Measurements from ENCODE around the gene LBHD2.
A peak's percentile ranks its signal among the peaks of the same experiment; 100 is the strongest.

The LBHD2 gene

GRCh38 chr14:103091883-103092222 is 7.8 kb downstream of the LBHD2 start:
- no peak for DNase-seq

DNA sequence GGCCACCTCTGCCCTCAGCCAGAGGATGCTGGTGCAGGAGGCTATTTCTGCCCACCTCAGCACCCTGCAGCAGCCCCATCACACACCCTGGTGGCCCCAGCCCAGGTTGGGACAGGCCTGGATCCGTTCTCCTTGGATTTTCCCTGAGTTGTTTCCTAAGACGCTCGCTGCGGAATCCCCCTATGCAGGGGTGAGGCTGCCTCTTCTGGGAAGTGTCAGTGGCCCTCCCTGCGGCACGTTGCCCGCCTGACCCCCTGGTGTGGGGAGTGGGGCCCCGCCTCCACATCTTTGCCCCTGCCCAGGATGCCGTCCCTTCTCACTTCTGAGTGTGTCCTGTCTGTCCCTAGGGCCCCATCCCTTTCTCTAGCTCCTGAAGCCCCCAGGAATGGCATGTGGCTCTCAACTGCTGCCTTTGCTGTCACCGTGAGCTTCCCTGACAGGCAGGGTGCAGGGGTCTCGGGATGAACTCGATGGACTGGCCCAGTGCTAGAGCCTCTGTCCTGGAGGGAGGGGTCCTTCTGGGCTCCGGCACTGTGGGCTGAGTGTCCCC is 9.9 kb downstream of the LBHD2 start:
- DNase-seq, result no peak

GRCh38 chr14:103094406-103095209 is 10.6 kb downstream of the LBHD2 start, which contains the start of gene EXOC3L4:
TSS of gene EXOC3L4 (plus strand) at chr14:103094725. CDS start at chr14:103100220, 5,495 bp downstream.
- no peak for DNase-seq

GRCh38 chr14:103095210-103095778 is 11.3 kb downstream of the LBHD2 start:
- no peak for DNase-seq

DNA sequence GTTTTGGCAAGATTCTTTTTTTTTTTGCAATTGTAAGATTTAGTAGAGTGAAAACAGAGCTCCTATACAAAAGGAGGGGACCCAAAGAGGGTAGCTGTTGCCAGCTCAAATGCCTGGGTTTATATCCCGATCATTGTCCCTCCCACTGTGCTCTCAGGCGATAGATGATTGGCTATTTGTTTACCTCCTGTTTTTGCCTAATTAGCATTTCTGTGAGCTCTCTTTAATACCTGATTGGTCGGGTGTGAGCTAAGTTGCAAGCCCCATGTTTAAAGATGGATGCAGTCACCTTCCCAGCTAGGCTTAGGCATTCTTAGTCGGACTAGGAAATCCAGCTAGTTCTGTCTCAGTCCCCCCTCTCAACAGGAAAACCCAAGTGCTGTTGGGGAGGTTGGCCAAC is 12.4 kb downstream of the LBHD2 start:
- DNase-seq, result no peak

DNA sequence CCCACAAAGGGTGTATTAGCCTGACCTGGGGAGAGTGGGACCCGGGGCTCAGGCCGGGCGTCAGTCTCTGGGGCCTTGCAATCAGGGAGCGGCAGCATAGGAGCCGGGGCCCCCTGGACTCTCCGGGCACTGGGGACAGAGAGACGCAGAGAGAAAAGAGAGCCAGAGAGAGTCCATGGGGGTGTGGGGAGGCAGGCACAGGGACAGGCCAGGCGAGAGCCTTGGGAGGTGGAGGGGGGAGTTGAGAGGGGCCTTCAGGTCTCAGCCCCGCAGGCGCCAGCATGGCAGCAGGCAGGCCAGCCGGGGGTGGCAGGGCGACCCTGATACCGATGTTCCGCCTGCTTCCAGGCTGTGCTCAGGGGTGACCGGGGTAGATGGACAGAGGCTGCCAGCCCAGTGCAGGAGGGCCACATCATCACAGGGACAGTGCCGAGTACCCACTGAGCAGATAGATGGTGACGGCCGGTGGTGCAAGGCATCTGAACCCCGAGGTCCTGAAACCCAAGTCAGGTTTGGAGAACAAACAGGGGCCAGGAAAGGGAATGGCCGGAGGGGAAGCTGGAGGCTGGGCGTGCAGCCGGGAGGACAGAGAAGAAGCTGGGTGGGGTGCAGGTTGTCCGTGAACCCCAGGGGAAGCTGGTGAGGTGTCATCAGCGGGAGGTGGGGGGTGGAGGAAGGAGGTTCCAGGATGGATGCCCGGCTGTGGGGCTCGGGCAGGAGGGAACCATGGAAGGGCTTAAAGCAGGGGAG is 13.4 kb downstream of the LBHD2 start:
- DNase-seq, result no peak

DNA sequence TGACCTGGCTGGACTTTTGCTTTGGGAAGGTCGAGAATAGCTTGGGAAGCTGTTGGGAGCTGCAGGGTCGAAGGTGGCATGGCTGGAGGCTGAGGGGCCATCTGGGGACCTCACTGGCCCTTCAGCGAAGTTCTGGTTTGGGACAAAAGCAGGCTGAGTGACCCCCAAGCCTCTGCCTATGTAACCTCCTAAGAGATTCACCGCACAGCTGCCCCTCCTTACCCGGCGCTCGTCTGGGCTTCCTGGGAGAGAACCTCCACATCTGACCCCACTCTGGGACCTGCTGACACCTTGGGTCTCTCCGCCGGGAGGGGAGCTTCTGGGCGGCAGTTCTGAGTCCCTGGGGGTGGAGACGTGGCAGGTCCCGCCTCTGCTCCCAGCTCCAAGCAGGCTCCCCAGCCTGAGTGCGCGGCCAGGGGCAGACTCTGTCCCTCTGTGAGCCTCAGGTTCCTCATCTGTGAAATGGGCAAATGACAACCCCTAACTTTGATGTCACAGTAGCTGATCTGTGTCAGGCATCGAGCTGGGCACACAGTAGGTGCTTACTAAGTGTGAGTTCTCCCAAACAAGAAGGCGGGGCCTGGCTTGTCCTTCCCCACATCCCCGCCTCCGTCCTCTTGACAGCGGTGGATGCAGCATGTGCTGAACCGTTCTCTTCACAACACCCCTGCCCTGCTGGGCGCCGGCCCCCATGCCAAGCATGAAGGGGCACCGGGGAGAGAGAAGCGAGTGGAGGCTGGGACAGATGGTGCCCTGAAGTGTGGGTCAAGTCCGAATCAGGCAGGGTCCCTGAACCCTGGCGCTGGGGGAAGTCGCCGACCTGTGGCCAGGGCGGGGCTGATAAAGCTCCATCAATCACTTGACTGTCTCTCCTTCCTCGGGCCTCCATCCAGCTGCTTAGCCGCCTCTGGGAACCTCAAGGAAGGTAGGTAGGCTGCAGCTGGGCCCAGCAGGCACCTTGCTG is 14.3 kb downstream of the LBHD2 start:
- no peak for DNase-seq

- DNase-seq, result no peak
These were observed 15.2 kb downstream of the LBHD2 start for GRCh38 chr14:103099081-103099732.

GRCh38 chr14:103099733-103100280 is 15.8 kb downstream of the LBHD2 start:
- no peak for DNase-seq

DNA sequence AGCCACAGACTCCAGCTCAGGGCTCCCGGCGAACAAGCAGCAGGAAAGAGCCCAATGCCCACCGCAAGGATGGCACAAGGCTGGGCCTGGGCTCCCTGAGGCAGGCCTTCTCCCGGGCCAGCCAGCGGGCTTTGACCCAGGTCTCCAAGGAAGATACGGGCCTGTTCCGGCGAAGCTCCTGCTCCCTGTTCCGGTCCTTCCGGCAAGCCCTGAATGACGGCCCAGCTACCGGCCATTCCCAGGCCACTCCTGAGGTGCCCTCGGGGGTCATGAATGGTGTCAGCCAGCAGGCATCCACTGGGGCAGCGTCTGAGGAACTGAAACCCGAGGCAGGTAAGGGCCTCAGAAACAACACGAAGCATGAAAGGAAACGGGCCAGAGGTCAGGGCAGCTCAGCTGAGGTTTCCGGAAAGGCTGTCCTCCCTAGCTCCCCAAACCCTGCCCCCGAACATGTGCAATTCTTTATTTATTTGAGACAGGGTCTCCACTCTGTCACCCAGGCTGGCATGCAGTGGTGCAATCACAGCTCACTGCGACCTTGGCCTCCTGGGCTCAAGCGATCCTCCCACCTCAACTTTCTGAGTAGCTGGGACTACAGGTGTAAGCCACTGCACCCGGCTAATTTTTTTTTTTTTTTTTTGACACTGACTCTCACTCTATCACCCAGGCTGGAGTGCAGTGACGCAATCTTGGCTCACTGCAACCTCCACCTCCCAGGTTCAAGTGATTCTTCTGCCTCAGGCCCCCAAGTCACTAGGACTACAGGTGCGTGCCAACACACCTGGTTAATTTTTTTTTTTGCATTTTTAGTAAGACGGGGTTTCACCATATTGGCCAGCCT is 16.5 kb downstream of the LBHD2 start:
- DNase-seq, result no peak

GRCh38 chr14:103101257-103101962 is 17.4 kb downstream of the LBHD2 start:
- DNase-seq, result no peak

GRCh38 chr14:103101963-103102688 is 18.1 kb downstream of the LBHD2 start:
- no peak for DNase-seq

DNA sequence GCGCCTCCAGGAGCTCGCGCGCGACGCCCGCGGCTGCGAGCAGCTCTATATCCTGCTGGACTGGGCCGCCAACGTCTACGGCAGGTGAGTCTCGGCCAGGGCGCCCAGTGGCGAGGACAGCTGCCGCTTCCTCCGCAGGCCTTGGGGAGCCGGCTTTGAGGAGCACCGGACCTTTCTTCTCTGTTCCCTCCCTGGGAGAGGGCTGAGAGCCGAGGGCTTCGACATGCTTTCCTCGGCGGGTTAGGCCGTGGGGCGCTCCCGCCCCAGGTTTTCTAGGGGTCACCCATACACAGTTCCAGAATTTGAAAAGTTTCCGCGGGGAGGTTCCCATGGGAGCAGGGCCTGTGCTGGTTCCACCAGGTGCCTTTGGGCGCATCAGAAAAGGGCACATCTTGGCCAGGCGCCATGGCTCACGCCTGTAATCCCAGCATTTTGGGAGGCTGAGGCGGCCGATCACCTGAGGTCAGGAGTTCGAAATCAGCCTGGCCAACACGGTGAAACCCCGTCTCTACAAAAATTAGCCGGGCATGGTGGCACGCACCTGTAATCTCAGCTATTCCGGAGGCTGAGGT is 18.8 kb downstream of the LBHD2 start:
- no peak for DNase-seq

- DNase-seq, result peak; percentile 37
These were observed 19.7 kb downstream of the LBHD2 start for GRCh38 chr14:103103461-103104388.

- DNase-seq, result no peak
These were observed 20.3 kb downstream of the LBHD2 start for GRCh38 chr14:103104389-103104653.

DNA sequence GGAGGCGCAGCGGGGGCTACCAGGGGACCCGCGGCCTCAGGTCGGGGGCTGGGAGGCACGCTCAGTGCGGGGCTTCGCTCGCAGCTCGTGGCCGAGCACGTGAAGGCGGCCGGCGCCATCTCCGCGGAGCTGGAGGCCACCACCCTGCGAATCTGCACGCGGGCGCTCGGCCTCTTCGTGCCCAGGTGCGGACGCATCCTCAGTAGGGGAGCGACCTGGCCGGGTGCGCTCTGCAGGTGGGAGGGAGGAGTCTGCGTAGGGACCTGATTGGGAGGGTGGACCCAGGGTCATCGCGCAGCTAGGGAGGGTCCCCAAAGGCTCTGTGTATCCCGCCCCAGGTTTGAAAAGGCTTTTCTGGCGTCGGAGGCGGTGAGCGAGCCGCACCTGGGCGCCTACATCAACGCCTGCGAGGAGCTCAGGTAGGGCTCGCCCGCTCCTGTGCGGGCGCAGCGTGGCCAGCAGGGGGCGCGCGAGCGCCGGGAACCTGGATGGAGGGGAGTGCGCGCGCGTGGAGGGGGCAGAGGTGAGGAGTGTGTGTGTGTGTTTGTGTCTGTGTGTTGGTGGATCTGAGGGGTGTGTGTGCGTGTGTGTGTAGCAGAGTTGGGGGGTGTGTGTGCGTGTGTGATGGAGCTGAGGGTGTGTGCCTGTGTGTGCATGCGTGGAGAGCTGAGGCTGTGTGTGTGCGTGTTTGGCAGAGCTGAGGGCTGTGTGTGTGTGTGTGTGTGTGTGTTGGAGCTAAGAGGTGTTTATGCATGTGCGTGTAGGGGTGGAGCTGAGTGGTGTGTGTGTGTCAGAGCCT is 20.8 kb downstream of the LBHD2 start:
- DNase-seq, result peak; percentile 85

DNA sequence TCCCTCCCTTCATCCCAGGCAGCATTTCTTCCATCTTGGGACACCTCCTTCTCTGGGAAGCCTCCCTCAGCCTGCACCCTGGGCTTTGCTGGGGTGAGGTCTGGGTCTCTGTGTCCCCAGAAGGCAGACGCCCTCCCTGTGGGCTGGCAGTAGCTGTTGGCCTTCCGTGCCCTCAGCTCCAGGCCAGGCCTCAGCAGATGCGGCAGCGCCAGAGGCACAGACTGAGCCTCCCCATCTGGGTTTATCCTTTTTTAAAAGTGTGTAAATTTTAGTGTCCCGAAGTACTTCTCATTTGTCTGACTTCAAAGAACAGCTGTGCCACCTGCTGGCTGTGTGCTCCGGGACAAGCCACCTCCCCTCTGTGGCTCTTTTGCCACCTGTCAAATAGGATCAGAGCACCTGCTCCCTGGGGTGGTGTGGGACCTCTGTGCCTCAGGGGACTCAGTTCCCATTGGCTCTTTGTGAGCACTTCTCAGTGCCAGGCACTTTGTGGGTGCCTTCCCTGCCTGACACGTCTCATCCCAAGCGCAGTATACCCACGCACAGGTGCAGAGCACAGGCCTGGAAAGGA is 21.7 kb downstream of the LBHD2 start:
- no peak for DNase-seq

All from stimulated activated CD8-positive, alpha-beta memory T cell treated with anti-CD3 and anti-CD28 coated beads, Interleukin-4, amount 100 ng/mL, for 48 hours (primary cell).